Ascending aorta (tissue), 2 donors: ENCODE measurements around the gene NIFK. TPM values are rescaled to one million over a fixed set of nuclear protein-coding genes. Genes with fewer than 3 reads are reported as not detected.

Experiments
- DNase-seq, 2 donors: peaks; one replicate each; pipeline ENCODE4 v3.0.0-alpha.2; 2019; ENCODE audit warnings: low spot score in 2 of 2
- H3K27ac ChIP-seq, 2 donors: fragments of 200-600 bp; sonication (generic); one replicate each; pipeline ENCODE4 v1.5.1; 2016 to 2017; ENCODE audit warnings: mild to moderate bottlenecking in 1 of 2
- H3K27me3 ChIP-seq: fragments of 200-600 bp; sonication (generic); one replicate; pipeline ENCODE4 v1.5.1; 2017
- H3K36me3 ChIP-seq, 2 donors: fragments of 200-600 bp; sonication (generic); one replicate each; pipeline ENCODE4 v1.5.1; 2016
- H3K4me1 ChIP-seq, 2 donors: fragments of 200-600 bp; sonication (generic); one replicate each; pipeline ENCODE4 v1.5.1; 2016 to 2017; ENCODE audit warnings: mild to moderate bottlenecking in 1 of 2
- H3K4me3 ChIP-seq, 2 donors: fragments of 200-600 bp; sonication (generic); one replicate each; pipeline ENCODE4 v1.5.1; 2016 to 2017; ENCODE audit warnings: mild to moderate bottlenecking in 1 of 2
- H3K9me3 ChIP-seq, 2 donors: fragments of 200-600 bp; sonication (generic); one replicate each; pipeline ENCODE4 v1.5.1; 2016
- CTCF ChIP-seq, 3 experiments: fragments of 200-600 bp in 2 of 3; fragments of 450-650 bp in 1 of 3; sonication (generic) in 2 of 3; IDR thresholded peaks; one replicate each; pipeline ENCODE4 v1.5.1; 2016 to 2019; ENCODE audit warnings: antibody characterized with exemption in 3 of 3, mild to moderate bottlenecking in 1 of 3, moderate library complexity in 1 of 3
- intact Hi-C: fragments of 100-400 bp; cut with DNase I; formaldehyde crosslinking; loops from one replicate; pipeline ENCODE4 v1.15.1; 2023
- total RNA-seq: library from RNA; depleted of rRNA; stranded (reverse); fragments of >200 nt; gene quantifications from one replicate; pipeline ENCODE4 v1.1.0, GENCODE V29; 2016

The NIFK gene
- total RNA-seq, 1 donor from 2014 or later = 31.9 TPM

- intact Hi-C loops = no loop called here
- TF ChIP-seq CTCF (IDR thresholded peaks at IDR 0.05) = no peak
- peaks cover 0 to under 1% of the 10 kb centered on the region in 2 donors for H3K4me1 ChIP-seq
These were observed 47.9 kb downstream of the NIFK start for GRCh38 chr2:121688820-121689219.

GRCh38 chr2:121686902-121687301 is 49.8 kb downstream of the NIFK start:
- Histone ChIP-seq H3K4me3 (no peak overlapping the region), H3K4me1 (no peaks in the 10 kb centered on the region), H3K36me3 (no peaks in the 10 kb centered on the region), H3K27ac (no peak overlapping the region), H3K9me3 (peaks cover 19% of the 10 kb centered on the region in 2 donors), H3K27me3 (no peaks in the 10 kb centered on the region)
- DNase-seq = no peak
- intact Hi-C loops = no loop called here
- no peak for TF ChIP-seq CTCF (IDR thresholded peaks at IDR 0.05)

More at GRCh38 chr2:121688820-121689219, 47.9 kb downstream of the NIFK start:
- Histone ChIP-seq H3K36me3 (no peaks in the 10 kb centered on the region), H3K27ac (no peak overlapping the region), H3K27me3 (no peaks in the 10 kb centered on the region), H3K9me3 (peaks cover 0 to 2% of the 10 kb centered on the region in 2 donors), H3K4me3 (no peak overlapping the region)
- no peak for DNase-seq

GRCh38 chr2:121686218-121686617 is 50.5 kb downstream of the NIFK start:
- no peak overlapping the region for H3K4me3 ChIP-seq
- H3K4me1 ChIP-seq = no peaks in the 10 kb centered on the region
- H3K27me3 ChIP-seq = no peaks in the 10 kb centered on the region
- H3K36me3 ChIP-seq = no peaks in the 10 kb centered on the region
- no peak for TF ChIP-seq CTCF (IDR thresholded peaks at IDR 0.05)
- intact Hi-C loops = no loop called here
- DNase-seq = no peak
- no peak overlapping the region for H3K27ac ChIP-seq
- peaks cover 19 to 25% of the 10 kb centered on the region in 2 donors for H3K9me3 ChIP-seq

- DNase-seq = no peak
- Histone ChIP-seq H3K9me3 (peaks cover 19 to 49% of the 10 kb centered on the region in 2 donors), H3K27ac (no peak overlapping the region), H3K36me3 (no peaks in the 10 kb centered on the region), H3K4me1 (no peaks in the 10 kb centered on the region), H3K27me3 (no peaks in the 10 kb centered on the region), H3K4me3 (no peak overlapping the region)
- intact Hi-C loops = no loop called here
- no peak for TF ChIP-seq CTCF (IDR thresholded peaks at IDR 0.05)
These were observed 54.0 kb downstream of the NIFK start for GRCh38 chr2:121682396-121683298.

GRCh38 chr2:121677855-121678254 is 58.8 kb downstream of the NIFK start:
- peaks cover 8 to 84% of the 10 kb centered on the region in 2 donors for H3K9me3 ChIP-seq
- no peak for TF ChIP-seq CTCF (IDR thresholded peaks at IDR 0.05)
- intact Hi-C loops = no loop called here

More at GRCh38 chr2:121677855-121678254, 58.8 kb downstream of the NIFK start:
- no peak for DNase-seq
- no peaks in the 10 kb centered on the region for H3K4me1 ChIP-seq
- no peak overlapping the region for H3K4me3 ChIP-seq
- H3K36me3 ChIP-seq = no peaks in the 10 kb centered on the region
- no peaks in the 10 kb centered on the region for H3K27me3 ChIP-seq
- H3K27ac ChIP-seq = no peak overlapping the region

Other genes with a start within 250 kb of the NIFK start
- gene RNU4ATAC, start 206.0 kb downstream of the NIFK start, total RNA-seq = not detected
- 78.0 TPM for gene CLASP1, start 87.4 kb downstream of the NIFK start, total RNA-seq
- 42.6 TPM for gene TSN, start 18.8 kb upstream of the NIFK start, total RNA-seq